Measurements from ENCODE around the gene GPRC5C.

GPRC5C gene

DNA sequence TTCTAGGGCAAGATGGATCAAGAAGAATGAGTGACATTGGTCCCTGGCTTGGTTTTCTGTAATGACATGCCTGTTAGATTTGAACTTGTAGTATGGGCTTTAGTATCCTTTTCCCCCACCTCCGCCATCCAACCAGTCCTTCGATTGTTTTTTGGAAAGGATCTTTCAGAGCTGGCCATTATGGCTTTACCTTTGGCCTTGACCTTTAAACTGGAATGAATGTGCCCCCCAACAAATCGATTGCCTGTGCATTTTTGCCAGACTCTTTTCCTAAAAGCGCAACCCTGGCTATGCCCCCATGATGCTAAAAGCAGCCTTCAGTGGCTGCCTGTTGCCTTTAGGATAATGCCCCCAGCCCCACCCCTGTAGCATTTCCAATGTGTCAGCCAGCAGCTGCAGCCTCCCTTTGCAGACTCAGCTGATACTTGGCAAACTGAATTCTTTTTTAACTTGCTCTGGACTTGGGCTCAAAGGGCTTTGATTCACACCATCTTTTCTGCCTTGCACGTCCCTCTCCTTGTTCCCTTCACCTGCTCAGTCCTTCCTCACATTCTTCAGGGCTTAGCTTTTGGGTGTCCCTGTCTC is 4.0 kb downstream of the GPRC5C start:
- TF ChIP-seq, protein P1, sequence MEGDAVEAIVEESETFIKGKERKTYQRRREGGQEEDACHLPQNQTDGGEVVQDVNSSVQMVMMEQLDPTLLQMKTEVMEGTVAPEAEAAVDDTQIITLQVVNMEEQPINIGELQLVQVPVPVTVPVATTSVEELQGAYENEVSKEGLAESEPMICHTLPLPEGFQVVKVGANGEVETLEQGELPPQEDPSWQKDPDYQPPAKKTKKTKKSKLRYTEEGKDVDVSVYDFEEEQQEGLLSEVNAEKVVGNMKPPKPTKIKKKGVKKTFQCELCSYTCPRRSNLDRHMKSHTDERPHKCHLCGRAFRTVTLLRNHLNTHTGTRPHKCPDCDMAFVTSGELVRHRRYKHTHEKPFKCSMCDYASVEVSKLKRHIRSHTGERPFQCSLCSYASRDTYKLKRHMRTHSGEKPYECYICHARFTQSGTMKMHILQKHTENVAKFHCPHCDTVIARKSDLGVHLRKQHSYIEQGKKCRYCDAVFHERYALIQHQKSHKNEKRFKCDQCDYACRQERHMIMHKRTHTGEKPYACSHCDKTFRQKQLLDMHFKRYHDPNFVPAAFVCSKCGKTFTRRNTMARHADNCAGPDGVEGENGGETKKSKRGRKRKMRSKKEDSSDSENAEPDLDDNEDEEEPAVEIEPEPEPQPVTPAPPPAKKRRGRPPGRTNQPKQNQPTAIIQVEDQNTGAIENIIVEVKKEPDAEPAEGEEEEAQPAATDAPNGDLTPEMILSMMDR (conservative IDR thresholded peaks at IDR 0.05): no peak

DNA sequence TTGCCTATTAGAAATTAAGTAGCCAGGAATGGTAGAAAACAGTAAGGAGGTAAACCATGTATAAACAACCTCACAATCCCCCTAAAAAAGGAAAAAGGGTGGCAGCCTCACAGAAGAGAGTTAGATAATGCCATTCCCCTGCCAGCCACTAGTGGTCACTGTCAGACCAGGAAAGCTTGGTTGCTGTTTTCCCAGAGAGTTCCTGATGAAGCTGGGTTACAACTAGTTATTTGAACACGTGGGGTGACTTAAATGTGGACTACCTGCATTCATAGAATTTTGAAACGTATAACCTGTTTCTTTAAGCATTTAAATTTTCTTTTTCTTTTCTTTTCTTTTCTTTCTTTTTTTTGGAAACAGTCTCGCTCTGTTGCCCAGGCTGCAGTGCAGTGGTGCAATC is 5.8 kb downstream of the GPRC5C start:
- H3K27ac ChIP-seq: no peak overlapping the region
- TF ChIP-seq, protein P1 (conservative IDR thresholded peaks at IDR 0.05): peak; percentile 48

More for the DNA sequence above, 4.0 kb downstream of the GPRC5C start:
- peak overlapping the region; percentile 49 for H3K27ac ChIP-seq

DNA sequence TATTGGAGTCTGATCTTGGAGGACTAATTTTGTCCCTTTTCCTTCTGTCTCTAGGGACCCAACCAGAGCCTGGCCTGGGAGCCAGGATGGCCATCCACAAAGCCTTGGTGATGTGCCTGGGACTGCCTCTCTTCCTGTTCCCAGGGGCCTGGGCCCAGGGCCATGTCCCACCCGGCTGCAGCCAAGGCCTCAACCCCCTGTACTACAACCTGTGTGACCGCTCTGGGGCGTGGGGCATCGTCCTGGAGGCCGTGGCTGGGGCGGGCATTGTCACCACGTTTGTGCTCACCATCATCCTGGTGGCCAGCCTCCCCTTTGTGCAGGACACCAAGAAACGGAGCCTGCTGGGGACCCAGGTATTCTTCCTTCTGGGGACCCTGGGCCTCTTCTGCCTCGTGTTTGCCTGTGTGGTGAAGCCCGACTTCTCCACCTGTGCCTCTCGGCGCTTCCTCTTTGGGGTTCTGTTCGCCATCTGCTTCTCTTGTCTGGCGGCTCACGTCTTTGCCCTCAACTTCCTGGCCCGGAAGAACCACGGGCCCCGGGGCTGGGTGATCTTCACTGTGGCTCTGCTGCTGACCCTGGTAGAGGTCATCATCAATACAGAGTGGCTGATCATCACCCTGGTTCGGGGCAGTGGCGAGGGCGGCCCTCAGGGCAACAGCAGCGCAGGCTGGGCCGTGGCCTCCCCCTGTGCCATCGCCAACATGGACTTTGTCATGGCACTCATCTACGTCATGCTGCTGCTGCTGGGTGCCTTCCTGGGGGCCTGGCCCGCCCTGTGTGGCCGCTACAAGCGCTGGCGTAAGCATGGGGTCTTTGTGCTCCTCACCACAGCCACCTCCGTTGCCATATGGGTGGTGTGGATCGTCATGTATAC is 8.0 kb downstream of the GPRC5C start:
- H3K27ac ChIP-seq: no peak overlapping the region
- TF ChIP-seq, protein P1 (conservative IDR thresholded peaks at IDR 0.05): no peak

DNA sequence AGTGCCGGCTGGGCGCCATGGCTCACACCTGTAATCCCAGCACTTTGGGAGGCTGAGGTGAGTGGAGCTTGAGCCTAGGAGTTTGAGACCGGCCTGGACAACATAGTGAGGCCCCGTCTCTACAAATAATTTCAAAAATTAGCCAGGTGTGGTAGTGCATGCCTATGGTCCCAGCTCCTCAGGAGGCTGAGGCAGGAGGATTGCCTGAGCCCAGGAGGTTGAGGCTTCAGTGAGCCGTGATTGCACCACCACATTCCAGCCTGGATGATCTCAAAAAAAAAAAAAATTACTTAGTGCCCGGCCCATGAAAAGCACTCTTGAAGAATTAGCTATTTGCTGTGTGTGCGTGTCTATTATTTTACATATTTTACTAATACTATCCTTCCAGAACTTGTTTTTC is 9.6 kb downstream of the GPRC5C start:
- 0 out of 2 replicates have a peak overlapping the region, but pooled peaks have one; percentile 83 for H3K27ac ChIP-seq
- TF ChIP-seq, protein P1 (conservative IDR thresholded peaks at IDR 0.05): no peak

DNA sequence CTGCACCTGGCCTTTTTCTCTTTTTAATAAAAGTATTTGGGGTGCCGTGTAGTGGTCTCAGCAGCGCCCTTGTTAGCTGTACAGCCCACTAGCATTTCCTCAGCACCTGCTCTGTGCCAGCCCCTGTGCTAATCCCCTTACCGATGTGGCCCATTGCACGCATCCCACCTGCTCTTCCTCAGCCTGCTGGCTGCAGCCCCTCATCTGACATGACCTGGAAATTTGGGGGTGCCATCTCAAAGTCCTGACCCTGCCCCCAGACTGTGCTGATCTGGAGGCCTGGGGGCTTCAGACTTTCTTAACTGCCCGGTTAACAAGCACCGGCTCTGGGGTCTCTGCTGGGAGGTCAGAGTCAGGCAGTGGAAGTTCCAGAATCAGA is 10.4 kb downstream of the GPRC5C start:
- H3K27ac ChIP-seq: peak overlapping the region; percentile 83
- TF ChIP-seq, protein P1 (conservative IDR thresholded peaks at IDR 0.05): no peak

DNA sequence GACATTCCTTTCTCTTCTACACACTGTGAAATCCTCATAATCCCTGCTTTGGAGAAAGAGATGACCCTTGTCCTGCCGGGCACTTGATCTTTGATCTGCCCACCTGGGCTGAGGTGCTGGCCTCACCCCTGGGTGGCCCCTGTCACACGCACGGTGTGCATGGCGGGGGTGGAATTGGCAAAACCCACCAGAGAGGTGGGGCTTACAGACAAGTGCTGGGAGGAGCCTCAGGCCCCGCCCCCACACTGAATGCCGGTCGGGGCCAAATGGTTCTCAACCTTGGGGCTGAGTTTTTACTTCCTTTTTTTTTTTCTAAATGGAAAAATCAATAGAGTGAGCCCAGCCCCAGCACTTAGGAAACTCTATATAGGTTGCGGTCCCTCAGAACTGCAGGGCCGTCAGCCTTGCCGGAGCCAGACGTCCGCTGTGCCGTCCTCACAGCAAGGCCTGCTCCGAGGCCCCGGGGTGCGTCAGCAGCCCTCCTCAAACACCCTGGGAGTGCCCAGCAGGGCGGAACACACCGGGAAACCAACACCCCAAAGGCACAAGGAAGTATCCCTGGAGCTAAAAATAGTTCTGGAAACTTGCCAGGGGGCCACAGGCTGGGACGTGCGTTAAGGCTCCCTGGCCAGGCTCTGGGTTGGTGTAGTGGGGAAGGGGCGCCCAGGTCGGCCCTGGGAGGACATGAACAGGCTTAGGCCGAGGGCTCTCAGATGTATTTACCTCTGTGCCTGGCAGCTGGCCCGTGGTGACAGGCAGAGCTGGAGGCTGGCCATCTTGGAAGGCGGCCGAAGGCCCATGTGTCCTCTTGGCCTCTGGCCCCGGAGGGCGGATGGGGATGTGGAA is 11.0 kb downstream of the GPRC5C start:
- peak overlapping the region; percentile 83 for H3K27ac ChIP-seq
- TF ChIP-seq, protein P1 (conservative IDR thresholded peaks at IDR 0.05): no peak

Measured in VCaP (cell line).